ENCODE results near the gene PLXDC1. TPM values are rescaled to one million over a fixed set of nuclear protein-coding genes. Genes with fewer than 3 reads are reported as not detected.

PLXDC1 gene
- total RNA-seq, 2 experiments from 2014 or later = 1.7 to 2.4 TPM

- Mint-ChIP-seq H3K27ac (no peak overlapping the region), H3K36me3 (ENCODE audit: low read depth) (no peaks in the 10 kb centered on the region), H3K4me1 (ENCODE audit: low read depth) (no peaks in the 10 kb centered on the region), H3K4me3 (no peak overlapping the region), H3K9me3 (no peaks in the 10 kb centered on the region), H3K27me3 (no peaks in the 10 kb centered on the region)
- no peak for TF ChIP-seq CTCF (IDR thresholded peaks at IDR 0.05)
- no peak for ATAC-seq
- CTCF ChIA-PET = interaction anchor here (2.1 kb wide), 1 partner anchor 93 kb away, joined by 9 read pairs; no protein-coding TSS in a partner anchor
- POLR2A ChIA-PET = no interaction called here
- intact Hi-C loops (cut with micrococcal nuclease) = no loop called here
- DNase-seq = no peak
Observed at GRCh38 chr17:39081851-39082250, 69.6 kb downstream of the PLXDC1 start.

- no peaks in the 10 kb centered on the region for H3K27me3 Mint-ChIP-seq
- no peak overlapping the region for H3K4me3 Mint-ChIP-seq
- no peak for ATAC-seq
- H3K36me3 Mint-ChIP-seq (ENCODE audit: low read depth) = no peaks in the 10 kb centered on the region
- ChIA-PET POLR2A (interaction anchor here (0.8 kb wide), 1 partner anchor 72 kb away, joined by 3 read pairs; no protein-coding TSS in a partner anchor), CTCF (interaction anchor here (0.6 to 1.5 kb wide), 3 partner anchors 11 to 94 kb away, joined by 3 to 5 read pairs (median 4); no protein-coding TSS in a partner anchor)
- no peak for TF ChIP-seq CTCF (IDR thresholded peaks at IDR 0.05)
- intact Hi-C loops (cut with micrococcal nuclease) = no loop called here
- no peaks in the 10 kb centered on the region for H3K4me1 Mint-ChIP-seq (ENCODE audit: low read depth)
- no peaks in the 10 kb centered on the region for H3K9me3 Mint-ChIP-seq
- no peak for DNase-seq
- no peak overlapping the region for H3K27ac Mint-ChIP-seq
Observed at GRCh38 chr17:39080421-39081078, 70.9 kb downstream of the PLXDC1 start.

DNA sequence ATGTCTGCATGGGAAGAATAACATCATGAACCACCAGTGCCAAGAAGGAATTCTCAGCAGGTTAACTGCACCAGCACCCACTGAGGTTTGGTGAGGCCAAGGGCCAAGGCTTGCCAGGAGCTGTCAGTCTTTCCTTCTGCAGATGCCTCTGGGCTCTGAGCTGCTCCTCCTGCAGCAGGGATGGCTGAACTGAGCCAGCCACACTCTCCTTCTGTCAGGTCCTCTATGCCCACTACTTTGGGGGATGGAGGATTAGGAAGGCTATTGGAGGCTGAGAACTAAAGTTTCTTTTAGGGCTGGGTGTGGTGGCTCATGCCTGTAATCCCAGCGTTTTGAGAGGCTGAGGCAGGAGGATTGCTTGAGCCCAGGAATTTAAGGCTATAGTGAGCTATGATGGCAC is 71.6 kb downstream of the PLXDC1 start:
- H3K27me3 Mint-ChIP-seq = no peaks in the 10 kb centered on the region
- ATAC-seq (no peak), DNase-seq (no peak)
- no peaks in the 10 kb centered on the region for H3K9me3 Mint-ChIP-seq
- intact Hi-C loops (cut with micrococcal nuclease) = no loop called here
- no peak overlapping the region for H3K4me3 Mint-ChIP-seq
- no peak overlapping the region for H3K27ac Mint-ChIP-seq
- POLR2A ChIA-PET = interaction anchor here (0.8 kb wide), 1 partner anchor 73 kb away, joined by 3 read pairs; no protein-coding TSS in a partner anchor
- H3K36me3 Mint-ChIP-seq (ENCODE audit: low read depth) = no peaks in the 10 kb centered on the region
- CTCF ChIA-PET = interaction anchor here (0.6 to 1.5 kb wide), 2 partner anchors 12 to 44 kb away, joined by 3 to 5 read pairs; no protein-coding TSS in a partner anchor
- H3K4me1 Mint-ChIP-seq (ENCODE audit: low read depth) = no peaks in the 10 kb centered on the region
- TF ChIP-seq CTCF (IDR thresholded peaks at IDR 0.05) = no peak

DNA sequence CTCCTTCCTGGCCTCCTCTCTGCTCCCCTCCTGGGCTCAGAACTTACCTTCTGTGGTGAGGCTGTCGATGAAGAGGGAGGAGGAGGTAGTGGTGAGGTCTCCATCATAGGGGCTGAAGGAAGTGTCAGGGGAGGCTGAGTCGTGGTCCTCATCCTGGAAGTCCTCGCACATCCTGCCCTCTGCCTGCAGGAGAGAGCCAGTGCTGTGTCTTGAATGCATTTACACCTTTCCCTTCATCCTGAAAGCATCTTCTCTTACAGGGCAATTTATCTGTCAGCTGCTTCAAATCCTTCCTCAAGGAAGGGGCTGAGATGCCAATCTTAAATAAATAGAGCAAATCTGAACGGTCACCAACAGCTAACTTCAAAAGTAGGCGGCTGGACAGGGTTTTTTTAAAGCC is 73.6 kb downstream of the PLXDC1 start:
- no peak for TF ChIP-seq CTCF (IDR thresholded peaks at IDR 0.05)
- no peak overlapping the region for H3K27ac Mint-ChIP-seq
- H3K27me3 Mint-ChIP-seq = no peaks in the 10 kb centered on the region
- H3K36me3 Mint-ChIP-seq (ENCODE audit: low read depth) = no peaks in the 10 kb centered on the region
- no peak overlapping the region for H3K4me3 Mint-ChIP-seq
- DNase-seq = no peak
- ChIA-PET POLR2A (interaction anchor here (1.0 kb wide), 1 partner anchor 15 kb away, joined by 3 read pairs; no protein-coding TSS in a partner anchor), CTCF (interaction anchor here (1.9 to 2.7 kb wide), 2 partner anchors 14 to 95 kb away, joined by 6 read pairs; no protein-coding TSS in a partner anchor)
- intact Hi-C loops (cut with micrococcal nuclease) = no loop called here
- peaks cover 3% of the 10 kb centered on the region for H3K4me1 Mint-ChIP-seq (ENCODE audit: low read depth)
- no peak for ATAC-seq
- no peaks in the 10 kb centered on the region for H3K9me3 Mint-ChIP-seq

GRCh38 chr17:39077252-39077651 is 74.2 kb downstream of the PLXDC1 start:
- no peak overlapping the region for H3K4me3 Mint-ChIP-seq
- H3K36me3 Mint-ChIP-seq (ENCODE audit: low read depth) = no peaks in the 10 kb centered on the region
- no peaks in the 10 kb centered on the region for H3K9me3 Mint-ChIP-seq
- no peak overlapping the region for H3K27ac Mint-ChIP-seq
- intact Hi-C loops (cut with micrococcal nuclease) = no loop called here
- DNase-seq (no peak), ATAC-seq (no peak)
- H3K27me3 Mint-ChIP-seq = no peaks in the 10 kb centered on the region
- POLR2A ChIA-PET = interaction anchor here (1.0 kb wide), 1 partner anchor 16 kb away, joined by 3 read pairs; no protein-coding TSS in a partner anchor
- CTCF ChIA-PET = interaction anchor here (1.9 to 2.7 kb wide), 2 partner anchors 15 to 94 kb away, joined by 6 read pairs; no protein-coding TSS in a partner anchor
- peaks cover 3% of the 10 kb centered on the region for H3K4me1 Mint-ChIP-seq (ENCODE audit: low read depth)
- TF ChIP-seq CTCF (IDR thresholded peaks at IDR 0.05) = no peak

Measured in activated CD8-positive, alpha-beta T cell treated with anti-CD3 and anti-CD28 coated beads for 36 hours (primary cell).